GM21737 (cell line): ENCODE measurements around the gene ADORA2B.

ENCODE experiments used
- ATAC-seq: cut with Tn5 transposase; IDR thresholded peaks from one replicate; pipeline ENCODE4 v1.9.1; 2021; ENCODE audit warnings: mild to moderate bottlenecking, moderate library complexity; ENCODE audit not compliant: unreplicated experiment

ADORA2B gene

DNA sequence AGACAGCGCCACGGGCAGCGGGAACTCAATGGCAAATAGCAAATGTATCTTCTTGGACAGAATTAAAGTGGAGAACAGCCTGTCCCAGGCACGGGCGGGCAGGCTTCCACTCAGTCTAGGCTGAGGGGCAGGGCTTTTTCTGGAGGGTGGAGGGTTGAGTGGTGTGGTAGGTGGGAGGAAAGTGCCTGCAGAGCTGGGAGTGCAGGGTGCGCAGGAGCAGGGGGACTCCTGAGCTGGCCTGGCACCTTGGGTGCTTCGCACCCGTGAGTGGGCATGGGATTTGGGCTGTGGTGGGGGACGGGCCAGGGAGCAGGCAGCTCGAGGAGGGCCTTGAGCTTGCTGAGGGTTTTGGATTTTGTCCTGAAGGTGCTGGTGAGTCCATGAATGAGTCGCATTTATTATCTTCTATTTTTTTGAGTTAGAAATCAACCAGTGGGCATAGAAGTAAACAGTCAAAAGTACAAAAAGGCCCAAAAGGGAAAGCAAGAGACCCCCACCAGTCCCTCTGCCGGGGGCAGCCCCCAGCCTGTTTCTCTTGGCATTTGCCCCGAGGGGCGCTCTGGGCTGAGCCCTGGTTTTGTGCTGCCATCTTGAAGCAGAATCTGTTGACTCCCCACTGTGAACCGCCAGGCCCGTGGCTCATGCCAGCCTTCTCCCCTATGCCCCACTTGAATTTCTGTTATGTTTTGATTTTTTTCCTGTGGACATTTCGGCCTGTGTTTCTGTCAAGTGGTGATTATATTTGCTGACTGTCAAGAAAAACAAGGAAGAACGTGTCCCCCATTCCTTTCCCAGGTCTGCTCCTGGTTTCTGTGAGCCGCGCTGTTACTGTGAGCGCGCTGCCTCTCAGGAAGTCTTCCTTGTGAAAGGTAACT is 8.2 kb downstream of the ADORA2B start:
- ATAC-seq: no peak

DNA sequence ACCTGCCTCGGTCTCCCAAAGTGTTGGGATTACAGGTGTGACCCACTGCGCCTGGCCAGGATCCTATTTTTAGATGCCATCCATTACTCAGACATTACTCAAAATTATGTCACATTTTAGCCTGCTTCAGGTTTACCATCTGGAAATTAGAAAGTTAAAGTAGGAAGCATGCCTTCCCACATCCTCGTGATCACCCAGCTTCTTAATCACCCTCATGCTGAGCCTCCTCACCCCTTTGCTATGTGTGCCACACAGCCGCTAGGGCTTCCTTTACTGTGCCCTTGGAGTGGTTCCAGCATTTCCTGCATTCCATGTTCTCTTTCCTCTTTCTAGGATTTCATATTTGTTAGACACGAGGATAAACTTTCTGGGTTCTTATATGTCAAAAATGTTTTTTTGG is 9.3 kb downstream of the ADORA2B start:
- no peak for ATAC-seq

DNA sequence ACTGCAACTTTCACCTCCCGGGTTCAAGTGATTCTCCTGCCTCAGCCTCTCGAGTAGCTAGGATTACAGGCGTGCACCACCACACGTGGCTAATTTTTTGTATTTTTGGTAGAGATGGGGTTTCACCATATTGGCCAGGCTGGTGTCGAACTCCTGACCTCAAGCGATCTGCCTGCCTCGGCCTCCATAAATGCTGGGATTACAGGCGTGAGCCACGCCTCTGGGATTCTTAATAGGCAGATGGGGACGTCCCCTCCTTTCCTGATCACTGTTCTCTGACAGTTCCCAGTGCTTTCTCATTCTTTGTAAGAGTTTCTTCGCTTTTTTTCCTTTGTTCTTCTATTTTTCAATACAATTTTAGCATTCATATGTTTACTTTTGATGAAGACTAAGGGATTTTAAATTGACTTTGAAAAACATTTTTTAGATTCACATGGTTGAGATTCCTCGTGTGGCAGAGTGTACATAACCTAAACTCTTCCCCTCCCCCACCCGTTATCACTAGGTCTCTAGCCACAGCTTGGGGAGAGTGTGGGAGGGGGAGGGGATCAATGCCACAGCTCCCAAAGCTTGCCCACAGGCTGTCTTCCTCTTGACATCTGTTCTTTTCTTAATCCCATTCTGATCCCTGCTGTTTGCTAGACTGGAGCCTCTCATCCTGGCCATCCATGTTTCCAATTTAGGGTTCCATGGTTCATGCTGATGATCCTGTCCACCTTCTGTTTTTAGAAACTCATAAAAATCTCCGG is 11.0 kb downstream of the ADORA2B start:
- no peak for ATAC-seq

DNA sequence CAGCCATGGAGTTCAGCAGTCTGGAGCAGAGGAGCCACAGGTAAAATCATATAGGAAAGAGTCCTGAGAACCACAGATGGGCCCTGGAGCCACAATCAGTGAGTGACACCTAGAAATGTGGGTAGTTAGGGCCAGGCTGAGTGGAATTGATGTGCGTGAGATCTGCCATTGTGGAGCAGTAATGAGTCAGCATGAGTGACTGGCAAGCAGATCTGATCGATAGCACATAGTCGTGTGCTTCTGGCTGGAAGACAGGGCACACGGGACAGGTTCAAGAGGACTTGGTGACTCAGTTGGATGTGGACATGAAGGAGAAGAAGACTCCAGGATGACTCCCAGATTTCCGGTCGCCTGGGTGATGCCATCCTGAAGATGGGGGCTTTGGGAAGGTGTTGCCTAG is 12.3 kb downstream of the ADORA2B start:
- no peak for ATAC-seq

DNA sequence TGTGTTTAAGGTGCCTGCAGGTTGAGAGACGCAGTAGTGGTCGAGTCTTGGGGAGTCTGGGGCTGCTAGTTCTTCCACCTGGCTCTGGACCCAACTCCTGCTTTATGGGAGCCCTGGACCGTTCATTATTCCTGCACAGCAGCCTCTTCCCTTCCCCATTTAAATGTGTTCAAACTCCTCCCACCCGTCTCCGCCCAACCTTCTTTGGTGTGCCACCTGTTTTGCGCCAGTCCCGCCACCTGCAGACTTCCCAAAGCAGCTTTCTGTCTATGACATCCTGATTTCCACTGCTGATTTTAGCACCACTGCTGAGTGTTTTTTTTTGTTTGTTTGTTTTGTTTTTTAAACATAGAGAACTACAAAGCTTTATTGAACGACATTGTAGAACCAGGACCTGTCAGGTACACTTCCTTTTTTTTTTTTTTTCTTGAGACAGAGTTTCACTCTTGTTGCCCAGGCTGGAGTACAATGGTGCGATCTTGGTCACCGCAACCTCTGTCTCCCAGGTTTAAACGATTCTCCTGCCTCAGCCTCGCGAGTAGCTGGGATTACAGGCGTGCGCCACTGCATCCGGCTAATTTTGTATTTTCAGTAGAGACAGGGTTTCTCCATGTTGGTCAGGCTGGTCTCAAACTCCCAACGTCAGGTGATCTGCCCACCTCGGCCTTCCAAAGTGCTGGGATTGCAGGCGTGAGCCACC is 12.8 kb downstream of the ADORA2B start:
- no peak for ATAC-seq

DNA sequence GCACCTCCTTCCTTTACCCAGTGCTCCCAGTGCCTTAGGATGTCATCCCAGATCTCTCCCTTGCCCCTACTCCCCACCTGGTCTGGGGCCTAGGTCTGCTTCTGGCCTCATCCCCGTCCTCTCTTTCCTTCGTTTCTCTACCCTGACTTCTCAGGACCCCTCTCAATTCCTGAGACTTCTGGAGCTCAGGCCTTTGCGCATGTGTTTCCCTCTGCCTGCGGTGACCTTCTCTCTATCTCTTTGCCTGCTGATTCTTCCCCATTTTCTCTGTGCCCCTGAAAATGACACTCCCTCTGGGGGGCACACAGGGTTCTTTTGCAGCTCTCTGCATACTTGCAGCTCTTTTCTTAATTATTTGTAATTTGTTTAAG is 13.5 kb downstream of the ADORA2B start:
- ATAC-seq: no peak

DNA sequence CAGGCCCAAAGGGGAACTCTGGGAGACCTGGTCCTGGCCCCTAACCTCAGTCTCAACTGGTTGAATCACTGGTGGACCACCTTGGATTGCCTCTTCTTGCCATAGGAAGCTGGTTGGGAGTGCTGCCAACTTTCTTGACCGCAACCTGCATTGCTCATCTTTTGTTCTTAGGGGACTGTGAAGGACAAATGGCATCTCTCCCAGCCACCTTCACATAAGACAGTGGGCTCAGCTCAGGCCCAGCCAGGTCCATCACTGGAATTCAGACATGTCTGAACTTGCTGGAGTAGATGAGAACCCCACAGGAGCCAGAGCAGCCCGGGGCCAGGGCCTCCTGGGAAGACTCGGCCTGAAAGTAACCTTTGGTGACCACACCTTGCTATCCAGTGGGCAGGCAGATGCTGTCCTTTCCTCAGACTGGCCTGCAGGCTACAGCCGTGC is 18.8 kb downstream of the ADORA2B start:
- no peak for ATAC-seq

DNA sequence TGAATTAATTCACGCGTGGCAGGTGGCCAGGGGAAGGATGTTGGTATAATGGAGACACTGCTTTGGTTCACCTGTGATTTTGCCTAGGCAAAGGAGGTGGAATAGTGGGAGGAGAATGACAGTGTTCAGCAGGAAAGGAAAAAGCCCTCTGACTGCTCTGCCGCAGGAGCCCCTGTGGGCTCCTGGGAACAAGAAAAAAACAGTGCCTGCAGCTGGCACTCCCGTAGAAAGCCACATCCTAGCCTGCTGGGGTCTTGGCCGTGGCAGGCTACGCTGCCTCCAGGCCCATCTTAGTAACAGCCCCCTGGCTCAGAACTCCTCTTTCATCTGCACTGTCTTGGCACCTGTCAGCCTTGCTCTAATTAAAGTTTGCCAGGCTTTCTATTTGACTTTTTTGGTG is 20.6 kb downstream of the ADORA2B start:
- no peak for ATAC-seq

DNA sequence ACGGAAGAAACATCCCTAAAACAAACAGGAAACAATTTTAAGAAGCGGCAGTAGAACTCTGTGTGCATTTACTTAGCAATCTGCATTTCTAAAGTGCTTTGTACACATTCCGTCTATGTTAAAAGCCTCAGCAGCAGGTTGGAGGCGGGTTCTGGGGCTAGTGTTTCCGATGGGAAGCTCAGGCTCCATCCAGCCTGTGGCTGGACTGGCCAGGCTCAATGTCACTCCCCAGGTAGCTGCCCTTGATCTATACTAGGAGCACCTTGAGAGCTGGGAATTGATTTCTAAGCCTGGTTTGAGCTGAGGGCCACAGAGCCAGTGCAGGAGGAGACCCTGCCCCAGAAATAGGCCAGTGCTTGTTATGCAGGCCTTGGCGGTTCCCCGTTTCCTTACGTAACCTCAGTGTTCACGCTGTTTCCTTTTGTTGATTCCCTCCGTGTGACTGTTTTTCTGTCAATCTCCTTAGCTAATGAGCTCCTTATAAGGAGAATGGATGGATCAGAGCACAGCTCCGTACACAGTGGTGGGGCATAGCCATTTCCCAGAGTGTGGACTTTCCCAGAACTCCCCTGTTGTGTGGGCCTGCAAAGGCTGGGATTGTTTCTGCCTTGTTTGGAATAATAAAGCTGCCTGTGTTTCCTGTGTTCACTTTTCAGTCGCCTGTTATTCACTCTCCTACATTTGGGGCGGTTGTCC is 21.4 kb downstream of the ADORA2B start:
- no peak for ATAC-seq

DNA sequence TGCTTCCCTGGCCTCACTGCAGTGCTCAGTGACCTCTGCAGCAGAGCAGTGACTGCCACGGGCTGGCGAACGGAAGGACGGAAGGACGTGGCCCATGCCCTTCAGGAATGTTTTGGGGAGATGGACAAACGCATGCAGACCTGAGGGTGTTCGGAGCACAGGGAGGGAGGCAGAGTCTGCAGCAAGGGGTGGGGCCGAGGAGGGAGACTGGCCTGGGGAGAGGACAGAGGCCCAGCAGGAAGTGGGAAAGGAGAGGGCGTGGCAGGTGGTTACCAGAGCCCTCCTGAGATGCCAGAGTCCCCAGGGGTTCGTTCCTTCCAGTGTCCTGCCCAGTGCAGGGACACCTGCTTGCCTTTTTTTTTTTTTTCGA is 21.9 kb downstream of the ADORA2B start:
- ATAC-seq: no peak

DNA sequence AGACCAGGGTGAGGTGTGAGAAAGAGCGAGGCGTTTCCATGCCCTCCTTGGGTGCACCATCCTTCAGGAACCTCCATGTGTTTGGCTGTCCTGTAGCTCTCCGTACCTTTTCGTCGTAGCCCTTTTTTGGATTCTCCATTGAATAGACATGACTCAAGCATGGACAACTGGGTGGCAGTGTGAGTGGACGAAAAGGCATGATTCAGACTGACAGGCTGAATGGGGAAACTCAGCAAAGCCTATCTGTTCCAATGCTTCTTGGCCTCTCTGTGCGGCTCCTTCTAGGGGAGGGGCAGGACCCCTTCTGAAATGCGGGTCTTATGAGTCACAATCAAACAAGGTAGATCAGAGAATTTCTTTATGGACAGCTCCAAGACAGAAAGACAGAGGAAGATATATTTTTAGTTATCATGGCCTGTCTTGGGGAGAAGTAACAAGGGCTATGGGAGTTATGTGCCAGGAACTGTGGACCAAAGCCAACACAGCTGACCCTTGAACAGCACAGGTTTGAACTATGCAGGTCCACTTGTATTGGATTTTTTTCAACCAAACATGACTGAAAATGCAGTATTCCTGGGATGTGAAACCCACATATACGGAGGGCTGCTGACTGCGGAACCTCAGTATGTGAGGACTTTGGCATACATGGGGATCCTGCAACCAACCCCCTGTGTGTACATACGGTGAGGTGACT is 22.9 kb downstream of the ADORA2B start:
- ATAC-seq: no peak

DNA sequence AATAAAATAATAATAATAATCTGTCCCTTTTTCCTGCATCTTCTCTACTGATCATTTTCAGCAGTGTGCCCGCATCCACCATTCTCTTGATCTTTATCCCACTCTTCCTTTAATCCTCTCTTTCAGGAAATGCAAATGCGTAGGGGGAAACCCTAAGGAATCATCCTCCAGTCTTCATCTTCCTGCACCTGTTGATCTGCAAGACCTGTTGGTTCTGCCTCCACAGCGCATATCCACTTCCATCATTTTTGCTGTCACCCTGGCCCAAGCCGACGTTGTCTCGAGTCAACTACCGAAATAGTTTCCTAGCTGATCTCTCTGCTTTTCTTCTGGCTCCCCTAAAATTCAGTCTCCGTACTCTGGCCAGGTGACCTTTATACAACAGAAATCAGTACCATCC is 24.5 kb downstream of the ADORA2B start:
- ATAC-seq: no peak

DNA sequence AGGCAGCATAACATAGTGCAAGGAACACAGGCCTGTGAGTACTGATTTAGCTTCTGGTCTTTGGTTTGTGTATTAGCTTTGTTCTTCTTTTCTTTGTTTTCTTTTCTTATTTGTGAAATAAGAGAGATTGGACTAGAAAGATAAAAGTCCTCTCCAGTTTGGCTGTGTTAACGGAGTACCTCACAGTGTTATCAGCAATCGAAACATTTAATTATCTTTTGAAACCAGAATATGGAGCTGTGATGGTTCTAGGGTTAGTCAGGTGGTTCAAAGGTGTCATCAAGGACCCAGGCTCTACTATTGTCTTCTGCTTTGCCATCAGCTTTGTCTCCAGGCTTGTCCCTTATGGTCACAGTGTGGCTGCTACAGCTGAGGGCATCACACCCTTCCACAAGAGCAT is 25.6 kb downstream of the ADORA2B start:
- no peak for ATAC-seq

DNA sequence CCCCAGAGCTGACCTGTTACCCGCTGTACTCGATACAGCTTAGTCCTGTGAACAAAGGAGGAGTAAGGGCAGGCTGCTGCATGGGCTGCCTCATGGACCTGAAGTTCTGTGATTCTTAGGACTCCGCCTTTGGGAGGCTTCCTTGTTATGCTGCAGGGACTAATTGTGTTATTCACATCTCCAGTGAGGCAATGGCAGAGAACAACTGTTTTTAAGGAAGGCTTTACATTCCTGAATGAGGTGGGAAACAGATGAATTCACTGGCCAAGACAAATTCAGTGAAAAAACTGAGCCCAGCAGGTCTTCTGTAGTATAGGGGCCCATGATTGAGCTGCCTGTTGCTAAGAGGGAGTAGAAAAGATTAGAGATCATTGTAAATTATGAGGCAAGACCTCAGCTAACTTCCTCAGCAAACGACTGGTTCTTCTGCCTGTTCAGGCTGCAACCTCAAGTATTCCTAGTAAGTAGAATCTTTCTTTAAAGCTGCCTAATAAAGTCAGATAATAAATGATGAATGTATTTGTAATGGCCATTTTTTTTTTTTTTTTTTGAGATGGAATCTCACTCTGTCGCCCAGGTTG is 26.3 kb downstream of the ADORA2B start:
- no peak for ATAC-seq

DNA sequence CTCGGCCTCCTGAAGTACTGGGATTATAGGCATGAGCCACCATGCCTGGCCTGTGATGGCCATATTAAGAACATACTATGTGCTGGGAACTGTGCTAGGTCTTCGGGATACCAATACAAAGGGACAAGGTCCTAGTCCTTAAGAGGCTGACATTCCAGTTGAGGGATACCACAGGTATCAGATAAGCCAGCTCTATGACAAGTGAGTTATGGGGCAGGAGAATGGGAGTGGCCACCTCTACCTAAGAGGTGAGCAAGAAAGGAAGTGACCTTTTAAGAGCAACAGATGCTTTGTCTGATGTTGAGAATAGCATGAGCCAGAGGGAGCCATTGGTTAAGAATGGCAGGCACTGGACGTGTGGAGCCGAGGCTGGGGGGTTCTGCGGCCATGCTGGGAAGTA is 27.0 kb downstream of the ADORA2B start:
- no peak for ATAC-seq

DNA sequence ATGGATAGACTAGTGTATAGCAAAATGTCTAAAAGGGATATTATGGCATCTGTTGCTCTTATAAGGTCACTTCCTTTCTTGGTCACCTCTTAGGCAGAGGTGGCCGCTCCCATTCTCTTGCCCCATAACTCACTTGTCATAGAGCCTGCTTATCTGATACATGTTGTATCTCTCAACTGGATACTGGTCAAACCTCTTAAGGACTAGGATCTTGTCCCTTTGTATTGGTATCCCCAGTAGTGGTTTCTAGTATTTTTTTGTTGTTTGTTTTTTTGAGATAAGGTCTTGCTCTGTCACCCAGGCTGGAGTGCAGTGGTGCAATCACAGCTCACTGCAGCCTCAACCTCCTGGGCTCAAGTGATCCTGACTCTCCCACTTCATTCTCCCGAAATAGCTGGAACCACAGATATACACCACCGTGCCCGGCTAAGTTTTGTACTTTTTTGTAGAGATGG is 27.6 kb downstream of the ADORA2B start:
- ATAC-seq: no peak

DNA sequence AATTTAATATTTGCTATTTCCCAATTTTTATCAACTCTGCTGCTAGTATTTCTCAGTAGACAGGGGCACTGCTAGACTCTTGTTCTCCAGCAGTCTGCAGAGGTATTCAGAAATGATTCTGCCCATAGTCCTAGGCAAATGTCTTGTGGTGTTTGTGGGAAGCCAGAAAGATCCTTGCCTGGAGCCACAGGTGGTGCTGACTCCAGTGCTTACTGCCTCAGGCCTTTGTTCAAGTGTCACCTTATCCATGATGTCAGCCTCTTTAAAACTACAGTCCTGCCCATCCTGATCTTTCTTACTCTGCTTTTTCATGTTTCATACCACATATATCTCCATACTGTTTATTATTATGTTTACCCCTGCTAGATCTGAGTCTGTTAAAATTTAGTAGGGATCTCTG is 28.1 kb downstream of the ADORA2B start:
- no peak for ATAC-seq

DNA sequence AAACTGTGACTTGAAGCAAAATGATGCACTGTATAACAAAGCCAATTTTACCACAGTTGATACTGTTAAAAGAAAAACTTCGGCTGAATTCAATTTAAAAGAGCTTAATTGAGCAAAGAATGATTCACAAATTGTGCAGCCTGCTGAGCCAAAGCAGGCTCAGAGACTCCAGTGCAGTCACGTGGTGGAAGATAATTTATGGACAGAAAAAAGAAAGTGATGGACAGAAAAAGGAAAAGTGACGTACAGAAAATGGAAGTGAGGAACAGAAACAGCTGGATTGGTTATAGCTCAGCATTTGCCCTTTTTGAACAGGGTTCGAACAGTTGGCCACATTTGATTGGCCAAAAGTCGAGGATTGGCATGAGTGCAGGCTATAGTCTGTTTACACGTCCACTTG is 28.9 kb downstream of the ADORA2B start:
- ATAC-seq: no peak

DNA sequence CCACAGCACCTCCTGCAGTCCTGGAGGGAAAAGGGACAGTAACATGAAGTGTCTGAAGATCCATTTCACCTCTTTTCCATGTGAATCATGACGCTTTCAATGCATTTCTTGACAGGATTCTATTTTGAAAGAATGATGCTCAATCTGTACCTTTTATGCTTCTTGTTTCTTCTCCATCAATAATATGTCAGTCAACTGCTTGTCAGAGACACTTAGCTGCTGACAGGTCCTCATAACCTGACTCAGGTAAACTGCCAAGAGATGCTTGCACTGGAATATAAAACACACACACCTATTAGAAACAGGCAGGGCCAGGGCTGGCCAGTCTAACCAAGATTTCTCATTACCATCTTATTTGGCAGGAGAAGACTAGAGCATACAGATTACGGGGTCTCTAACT is 33.0 kb downstream of the ADORA2B start:
- no peak for ATAC-seq

DNA sequence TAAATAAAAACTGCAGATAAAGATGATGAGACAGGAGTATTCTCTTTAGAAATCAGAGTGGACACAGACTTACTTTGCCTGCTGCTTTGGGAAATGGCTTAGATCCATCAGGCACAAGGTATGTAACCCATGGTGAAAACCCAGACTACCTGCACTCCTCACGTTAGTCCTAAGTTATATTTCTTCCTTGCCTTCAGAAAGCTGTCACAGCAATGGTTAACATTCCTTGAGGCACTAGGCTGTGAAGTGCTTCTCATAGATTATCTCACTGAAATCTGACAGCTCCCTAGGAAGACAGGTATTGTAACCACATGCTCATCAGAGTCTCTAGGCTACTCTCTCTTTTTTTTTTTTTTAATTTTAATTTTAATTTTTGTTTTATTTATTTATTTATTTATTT is 33.7 kb downstream of the ADORA2B start:
- ATAC-seq: no peak
